Stimulated activated CD4-positive, alpha-beta T cell treated with anti-CD3 and anti-CD28 coated beads, TNF-alpha, amount 100 ng/mL, for 1 hour (primary cell): ENCODE data around the gene MUCL3.
"Not testable (repeated sequence)": the region's sequence is repeated elsewhere in the genome, so short reads cannot be mapped to it uniquely, and the experiment has no call there.

Source experiments
- DNase-seq, 3 donors: peaks; one replicate each; pipeline ENCODE4 v3.0.0-alpha.2; 2020; ENCODE audit warnings: low read depth in 3 of 3, low spot score in 1 of 3

Gene MUCL3

DNA sequence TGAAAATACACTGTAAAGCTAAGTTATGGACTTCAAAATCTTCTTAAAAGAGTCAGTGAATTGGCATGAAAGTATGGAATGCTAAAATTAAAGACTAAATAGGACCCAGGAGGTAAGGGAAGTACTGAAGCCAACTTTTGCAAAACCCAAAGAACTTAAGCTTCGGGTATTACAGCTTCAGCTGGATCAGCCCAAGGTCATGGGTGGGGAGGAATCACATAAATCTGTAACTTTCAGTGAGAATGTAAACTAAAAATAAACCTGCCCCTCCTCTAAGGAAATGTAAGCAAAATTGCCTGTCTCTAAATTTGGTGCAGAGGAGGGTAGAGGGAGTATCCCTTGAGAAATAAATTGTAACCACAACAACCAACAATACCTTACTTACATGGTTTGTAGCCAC is 38.4 kb downstream of the MUCL3 start:
- DNase-seq: no peak

DNA sequence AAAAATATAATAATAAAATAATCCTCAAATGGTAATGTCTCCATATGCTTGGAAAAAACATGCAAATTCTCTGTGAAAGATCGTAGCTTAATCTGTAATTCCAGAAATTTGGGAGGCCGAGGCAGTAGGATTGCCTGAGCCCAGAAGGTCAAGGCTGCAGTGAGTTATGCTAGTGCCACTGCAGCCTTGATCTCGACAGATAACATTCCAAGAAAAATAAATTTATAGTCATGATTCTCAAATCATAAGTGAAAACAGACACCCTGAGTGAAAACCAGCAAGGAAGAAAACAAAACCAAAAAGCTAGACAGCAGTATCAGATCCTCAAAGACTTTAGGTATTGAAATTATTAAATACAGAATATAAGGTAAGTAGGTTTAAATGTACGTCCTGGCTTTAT is 38.9 kb downstream of the MUCL3 start:
- no peak for DNase-seq

DNA sequence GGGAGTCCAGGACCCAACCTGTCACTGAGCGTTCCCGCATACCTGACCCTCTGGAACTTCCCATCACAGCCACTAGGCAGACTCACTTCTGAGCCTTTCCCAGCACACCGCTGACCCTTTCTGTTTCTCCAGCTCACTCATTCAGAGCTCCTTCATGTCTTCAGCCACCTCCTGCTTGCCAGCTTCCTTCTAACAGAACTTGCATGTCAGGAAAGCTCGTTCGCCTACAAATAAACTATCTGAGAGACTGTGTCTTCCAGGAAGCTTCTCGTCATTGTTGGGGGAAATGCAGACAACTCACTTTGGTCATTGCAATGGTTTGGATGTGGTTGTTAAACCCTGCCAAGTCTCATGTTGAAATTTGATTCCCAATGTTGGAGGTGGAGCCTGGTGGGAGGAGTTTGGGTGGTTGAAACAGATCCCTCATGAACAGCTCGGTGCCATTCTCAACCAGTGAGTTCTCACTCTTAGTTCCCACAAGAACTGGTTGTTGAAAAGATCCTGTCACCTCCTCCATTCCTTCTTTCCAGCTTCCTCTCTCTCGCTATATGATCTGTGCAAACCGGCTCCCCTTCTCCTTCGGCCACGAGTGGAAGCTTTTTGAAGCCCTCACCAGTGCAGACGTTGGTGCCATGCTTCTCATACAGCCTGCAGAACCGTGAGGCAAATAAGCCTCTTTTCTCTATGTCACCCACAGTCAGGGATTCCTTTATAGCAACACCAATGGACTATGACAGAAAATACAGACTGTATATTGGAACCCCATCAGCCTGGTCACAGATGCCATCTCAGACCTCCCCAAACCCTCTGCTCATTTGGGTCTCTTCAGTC is 41.4 kb downstream of the MUCL3 start:
- no peak for DNase-seq

DNA sequence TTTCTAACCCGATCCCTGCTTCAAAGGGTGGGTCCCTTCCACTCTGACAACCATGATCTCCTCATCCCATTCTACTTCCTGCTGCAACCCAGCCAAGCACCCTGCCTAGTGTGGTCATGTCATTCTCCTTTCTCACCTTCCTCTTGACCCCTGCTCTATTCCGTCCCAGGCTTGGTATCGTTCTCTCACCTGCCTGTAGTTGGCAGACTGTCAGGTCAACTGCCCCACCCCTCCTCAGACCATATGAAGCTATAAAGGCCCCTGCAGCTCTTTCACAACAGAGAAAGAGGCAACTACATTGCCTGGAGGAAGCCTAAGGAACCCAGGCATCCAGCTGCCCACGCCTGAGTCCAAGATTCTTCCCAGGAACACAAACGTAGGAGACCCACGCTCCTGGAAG is 42.7 kb downstream of the MUCL3 start, which contains the start of gene MUC21:
Gene MUC21, plus strand, starts transcription at position 280 of the 400 bp plus-strand sequence. CDS start 241 bp downstream, outside the sequence.
- no peak for DNase-seq

DNA sequence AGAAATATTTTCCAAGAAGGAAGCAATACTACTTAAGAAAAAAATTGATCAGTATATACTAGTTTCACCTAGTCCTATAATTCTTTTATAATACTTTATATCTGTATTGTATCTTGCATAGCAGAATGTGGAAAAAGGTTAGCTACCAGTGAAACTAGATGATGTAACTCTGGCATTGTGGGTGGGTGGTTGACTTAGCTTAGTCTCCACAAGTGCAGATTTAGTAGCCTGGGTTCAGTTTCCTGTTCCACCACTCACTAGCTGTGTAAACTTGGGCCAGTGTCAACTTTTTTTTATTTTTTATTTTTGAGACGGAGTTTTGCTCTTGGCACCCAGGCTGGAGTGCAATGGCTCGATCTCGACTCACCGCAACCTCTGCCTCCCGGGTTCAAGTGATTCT is 44.7 kb downstream of the MUCL3 start:
- no peak for DNase-seq

DNA sequence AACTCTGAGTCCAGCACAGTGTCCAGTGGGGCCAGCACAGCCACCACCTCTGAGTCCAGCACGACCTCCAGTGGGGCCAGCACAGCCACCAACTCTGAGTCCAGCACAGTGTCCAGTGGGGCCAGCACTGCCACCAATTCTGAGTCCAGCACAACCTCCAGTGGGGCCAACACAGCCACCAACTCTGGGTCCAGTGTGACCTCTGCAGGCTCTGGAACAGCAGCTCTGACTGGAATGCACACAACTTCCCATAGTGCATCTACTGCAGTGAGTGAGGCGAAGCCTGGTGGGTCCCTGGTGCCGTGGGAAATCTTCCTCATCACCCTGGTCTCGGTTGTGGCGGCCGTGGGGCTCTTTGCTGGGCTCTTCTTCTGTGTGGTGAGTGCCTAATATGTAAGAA is 46.5 kb downstream of the MUCL3 start:
- no peak for DNase-seq

DNA sequence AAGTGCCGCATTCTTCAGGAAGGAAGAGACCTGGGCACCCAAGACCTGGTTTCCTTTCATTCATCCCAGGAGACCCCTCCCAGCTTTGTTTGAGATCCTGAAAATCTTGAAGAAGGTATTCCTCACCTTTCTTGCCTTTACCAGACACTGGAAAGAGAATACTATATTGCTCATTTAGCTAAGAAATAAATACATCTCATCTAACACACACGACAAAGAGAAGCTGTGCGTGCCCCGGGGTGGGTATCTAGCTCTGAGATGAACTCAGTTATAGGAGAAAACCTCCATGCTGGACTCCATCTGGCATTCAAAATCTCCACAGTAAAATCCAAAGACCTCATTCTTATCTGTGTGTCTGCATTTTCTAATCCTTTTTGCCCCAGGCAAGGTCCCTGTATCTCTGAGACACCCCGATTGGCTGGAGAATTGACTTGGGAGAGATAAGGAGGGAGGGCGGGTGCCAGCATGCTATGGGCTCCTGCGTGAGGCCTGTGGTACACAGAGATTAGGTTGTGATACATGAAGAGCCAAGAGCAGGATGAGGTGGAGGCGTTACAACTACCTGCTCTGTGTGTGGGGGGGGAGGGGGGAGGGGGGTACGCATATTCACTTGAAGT is 47.5 kb downstream of the MUCL3 start:
- DNase-seq: no peak

DNA sequence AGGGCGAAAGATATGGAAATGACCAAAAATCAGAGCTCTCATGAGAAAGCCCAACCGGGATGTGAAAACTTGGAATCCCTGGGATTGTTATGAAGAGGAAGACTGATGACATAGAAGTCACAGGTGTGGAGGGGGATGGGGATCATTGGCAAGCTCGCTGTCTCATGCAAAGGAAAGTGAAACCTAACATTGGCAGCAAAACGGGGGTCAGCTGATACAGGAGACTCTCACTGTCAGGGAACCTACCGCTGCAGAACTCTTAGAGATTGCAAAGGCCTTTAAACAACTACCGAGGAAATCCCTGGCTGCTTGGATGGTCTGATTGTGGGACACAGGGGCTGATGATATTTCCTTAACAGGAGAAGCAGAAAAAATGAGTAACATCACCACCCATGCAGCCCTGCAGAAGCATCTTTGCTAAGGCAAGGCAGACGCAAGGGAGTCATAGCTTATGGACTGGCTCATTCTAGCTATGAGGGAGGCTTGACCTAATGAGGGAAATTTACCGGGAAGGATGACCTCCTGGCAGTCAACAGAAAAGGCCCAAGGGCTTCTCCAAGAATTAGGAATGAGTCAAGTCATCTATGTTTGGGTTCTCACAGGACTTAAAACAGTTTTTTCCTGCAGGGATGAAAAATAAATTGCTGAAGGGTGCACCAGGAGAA is 49.8 kb downstream of the MUCL3 start:
- no peak for DNase-seq

DNA sequence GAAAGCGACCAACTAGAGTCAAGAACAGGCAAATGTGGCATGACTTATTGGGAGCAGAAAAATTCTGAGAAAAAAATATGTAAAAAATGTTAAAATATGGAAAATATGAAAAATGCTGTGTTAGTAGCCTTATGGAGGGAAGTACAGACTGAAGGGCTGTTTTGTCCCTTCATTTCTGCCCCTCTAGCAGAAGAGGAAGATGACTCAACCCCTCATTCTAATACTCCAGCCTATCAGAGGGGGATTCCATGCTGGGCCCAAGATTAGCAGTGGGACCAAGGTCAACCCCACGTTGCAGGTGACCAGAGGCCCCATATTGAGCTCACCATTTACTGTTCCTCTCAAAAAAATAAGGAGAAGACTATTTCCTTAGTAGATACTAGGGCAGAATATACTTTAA is 51.1 kb downstream of the MUCL3 start:
- DNase-seq: no peak

DNA sequence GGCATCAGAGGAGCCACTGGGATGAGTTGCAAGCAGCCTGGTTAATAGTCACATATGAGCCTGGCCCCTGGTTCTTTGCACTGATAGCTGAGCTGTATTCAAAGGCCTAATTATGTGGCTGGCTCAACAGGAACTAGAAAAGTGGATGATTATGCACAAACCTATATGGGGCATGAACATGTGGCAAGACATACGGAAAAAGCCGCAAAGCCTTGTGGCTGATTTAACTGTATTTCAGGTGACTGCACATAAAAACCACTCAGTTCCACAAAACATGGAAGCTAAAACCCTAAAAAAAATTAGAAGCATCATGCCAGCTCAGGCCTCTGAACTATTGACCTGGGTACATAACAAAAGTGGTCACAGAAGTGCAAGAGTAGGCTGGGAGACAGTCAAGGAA is 56.5 kb downstream of the MUCL3 start:
- DNase-seq: no peak

DNA sequence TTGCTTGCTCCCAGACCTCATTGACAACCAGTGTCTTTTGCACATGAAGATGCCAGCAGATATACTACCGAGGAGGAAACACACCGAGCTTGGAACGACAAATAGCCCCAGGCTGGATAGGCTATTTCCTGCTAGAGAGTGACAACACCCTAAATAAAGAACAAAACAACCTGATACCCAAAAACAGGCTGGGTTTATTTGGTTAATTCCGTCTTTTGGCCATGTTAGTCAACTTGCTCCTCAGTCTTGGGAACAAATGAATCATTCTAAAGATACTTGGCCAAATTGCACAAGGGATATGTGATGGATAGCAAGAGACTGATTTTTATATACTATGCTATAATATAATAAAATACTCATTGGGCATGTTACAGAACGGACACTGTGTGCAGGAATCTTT is 58.0 kb downstream of the MUCL3 start:
- DNase-seq: no peak

DNA sequence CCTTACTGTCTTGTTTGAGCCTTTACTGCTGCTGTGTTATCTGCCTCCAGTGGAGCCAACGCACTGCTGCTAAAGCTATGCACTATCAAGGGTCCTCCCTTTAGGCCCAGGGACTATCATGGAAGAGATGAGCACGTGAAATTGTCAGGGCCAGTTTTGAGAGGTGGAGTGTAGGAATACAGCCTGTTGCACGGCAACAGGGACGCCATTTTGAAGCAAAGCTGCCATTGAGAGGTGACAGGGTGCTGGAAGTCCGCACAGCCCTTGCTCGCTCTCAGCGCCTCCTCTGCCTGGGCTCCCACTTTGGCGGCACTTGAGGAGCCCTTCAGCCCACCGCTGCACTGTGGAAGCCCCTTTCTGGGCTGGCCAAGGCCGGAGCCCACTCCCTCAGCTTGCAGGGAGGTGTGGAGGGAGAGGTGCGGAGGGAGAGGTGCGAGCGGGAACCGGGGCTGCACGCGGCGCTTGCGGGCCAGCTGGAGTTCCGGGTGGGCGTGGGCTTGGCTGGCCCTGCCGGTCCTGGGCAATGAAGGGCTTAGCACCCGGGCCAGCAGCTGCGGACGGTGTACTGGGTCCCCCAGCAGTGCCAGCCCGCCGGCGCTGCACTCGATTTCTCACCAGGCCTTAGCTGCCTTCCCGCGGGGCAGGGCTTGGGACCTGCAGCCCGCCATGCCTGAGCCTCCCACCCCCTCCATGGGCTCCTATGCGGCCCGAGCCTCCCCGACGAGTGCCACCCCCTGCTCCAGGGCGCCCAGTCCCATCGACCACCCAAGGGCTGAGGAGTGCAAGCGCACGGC is 59.5 kb downstream of the MUCL3 start:
- not testable (repeated sequence) for DNase-seq

DNA sequence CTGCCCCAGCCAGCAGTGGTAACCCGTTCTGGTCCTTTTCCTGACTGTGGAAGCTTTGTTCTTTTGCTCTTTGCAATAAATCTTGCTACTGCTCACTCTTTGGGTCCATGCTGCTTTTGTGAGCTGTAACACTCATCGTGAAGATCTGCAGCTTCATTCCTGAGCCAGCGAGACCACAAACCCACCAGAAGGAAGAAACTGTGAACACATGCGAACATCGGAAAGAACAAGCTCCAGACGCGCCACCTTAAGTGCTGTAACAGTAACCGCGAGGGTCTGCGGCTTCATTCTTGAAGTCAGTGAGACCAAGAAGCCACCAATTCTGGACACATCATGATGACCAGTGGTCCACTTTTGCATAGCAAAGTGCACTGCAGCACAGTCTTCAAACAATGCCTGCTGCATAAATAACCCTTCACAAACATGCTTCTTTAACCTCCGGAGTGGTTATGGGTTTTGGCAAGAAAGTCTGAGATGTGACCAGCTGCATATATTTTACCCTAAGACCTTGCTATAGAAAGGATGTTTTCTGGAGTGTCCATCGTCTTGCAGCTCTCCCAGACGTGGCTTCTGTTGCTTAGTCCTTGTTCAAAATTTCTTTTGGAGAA is 60.6 kb downstream of the MUCL3 start:
- no peak for DNase-seq

DNA sequence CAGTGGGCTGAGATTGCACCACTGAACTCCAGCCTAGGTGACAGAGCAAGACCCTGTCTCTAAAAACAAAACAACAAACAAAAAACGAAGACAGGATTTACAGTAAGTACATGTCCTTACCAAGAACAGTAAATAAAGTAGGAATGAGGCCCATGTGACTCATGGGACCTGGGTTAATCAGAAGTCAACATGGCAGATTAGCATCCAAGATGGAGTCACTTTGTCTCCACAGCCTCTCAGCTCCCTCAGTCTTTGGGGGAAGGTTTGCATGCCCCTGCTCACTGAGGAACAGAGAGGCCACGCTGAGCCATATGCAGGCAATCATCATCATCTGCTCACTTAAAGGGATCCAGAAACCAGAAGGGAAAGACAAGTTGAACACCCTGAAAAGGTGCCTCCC is 61.7 kb downstream of the MUCL3 start:
- DNase-seq: no peak
